AG09319 (cell line): ENCODE results near the gene SLAIN2.

ENCODE experiments used
- DNase-seq: peaks from one replicate; pipeline ENCODE4 v3.0.0-alpha.2; 2010; ENCODE audit warnings: low read depth; ENCODE audit errors: extremely low read depth
- TF ChIP-seq, protein P1 (sequence below): IDR thresholded peaks from 2 replicates; pipeline ENCODE4 v1.5.1; 2011; ENCODE audit warnings: low read depth, mild to moderate bottlenecking, inconsistent platforms, low read length, moderate library complexity

The SLAIN2 gene

GRCh38 chr4:48409203-48409602, 67.9 kb downstream of the SLAIN2 start:
- DNase-seq = no peak
- TF ChIP-seq, protein P1, sequence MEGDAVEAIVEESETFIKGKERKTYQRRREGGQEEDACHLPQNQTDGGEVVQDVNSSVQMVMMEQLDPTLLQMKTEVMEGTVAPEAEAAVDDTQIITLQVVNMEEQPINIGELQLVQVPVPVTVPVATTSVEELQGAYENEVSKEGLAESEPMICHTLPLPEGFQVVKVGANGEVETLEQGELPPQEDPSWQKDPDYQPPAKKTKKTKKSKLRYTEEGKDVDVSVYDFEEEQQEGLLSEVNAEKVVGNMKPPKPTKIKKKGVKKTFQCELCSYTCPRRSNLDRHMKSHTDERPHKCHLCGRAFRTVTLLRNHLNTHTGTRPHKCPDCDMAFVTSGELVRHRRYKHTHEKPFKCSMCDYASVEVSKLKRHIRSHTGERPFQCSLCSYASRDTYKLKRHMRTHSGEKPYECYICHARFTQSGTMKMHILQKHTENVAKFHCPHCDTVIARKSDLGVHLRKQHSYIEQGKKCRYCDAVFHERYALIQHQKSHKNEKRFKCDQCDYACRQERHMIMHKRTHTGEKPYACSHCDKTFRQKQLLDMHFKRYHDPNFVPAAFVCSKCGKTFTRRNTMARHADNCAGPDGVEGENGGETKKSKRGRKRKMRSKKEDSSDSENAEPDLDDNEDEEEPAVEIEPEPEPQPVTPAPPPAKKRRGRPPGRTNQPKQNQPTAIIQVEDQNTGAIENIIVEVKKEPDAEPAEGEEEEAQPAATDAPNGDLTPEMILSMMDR = no peak

DNA sequence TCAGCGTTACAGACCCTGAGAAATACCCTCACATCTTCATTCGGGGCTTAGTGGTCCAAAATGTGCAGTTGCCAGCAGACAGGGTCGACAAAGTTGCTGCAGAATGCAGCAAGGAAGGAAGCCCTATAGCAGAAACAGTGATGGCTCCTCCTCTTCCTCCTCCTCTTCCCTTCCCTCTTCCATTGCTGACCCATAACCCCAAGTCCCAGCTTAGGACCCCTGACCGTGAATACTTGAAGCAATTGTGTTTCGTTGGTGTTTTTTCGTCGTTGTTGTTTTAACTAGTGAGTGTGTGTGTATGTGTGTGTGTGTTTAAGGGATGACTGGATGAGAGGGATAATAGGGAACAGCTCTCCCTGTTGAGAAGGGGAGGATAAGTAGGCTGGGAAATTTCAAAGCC, 69.5 kb downstream of the SLAIN2 start:
- TF ChIP-seq, protein P1 = no peak
- DNase-seq = no peak

DNA sequence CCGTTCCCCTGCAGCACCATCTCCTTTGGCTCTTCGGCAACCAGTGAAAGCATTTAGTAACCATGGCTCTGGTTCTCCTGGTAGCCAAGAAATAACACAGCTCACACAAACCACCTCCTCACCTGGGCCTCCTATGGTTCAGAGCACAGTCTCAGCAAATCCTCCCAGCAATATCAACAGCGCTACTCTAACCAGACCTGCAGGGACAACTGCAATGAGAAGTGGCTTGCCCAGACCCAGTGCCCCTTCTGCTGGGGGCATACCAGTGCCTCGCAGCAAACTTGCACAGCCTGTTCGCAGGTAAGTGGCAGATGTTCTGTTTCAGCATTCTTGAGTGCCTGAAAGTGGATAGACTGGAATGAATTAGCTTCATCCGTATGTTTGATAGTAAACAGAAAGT, 78.8 kb downstream of the SLAIN2 start:
- TF ChIP-seq, protein P1 = no peak
- DNase-seq = no peak

DNA sequence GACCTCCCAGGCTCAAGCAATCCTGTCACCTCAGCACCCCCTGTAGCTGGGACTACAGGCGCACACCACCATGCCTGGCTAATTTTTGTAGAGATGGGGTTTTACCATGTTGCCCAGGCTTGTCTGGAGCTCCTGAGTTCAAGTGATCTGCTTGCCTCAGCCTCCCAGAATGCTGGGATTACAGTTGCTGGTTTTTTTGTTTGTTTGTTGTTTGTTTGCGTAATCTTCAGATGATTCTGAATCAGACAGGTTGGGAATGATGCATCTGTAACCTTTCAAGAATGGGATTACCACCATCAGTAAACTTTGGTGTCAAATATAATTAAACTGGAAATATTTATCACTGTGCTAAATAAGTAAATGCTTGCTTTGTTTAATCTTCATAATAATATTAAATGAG, 79.8 kb downstream of the SLAIN2 start:
- TF ChIP-seq, protein P1 = no peak
- no peak for DNase-seq

DNA sequence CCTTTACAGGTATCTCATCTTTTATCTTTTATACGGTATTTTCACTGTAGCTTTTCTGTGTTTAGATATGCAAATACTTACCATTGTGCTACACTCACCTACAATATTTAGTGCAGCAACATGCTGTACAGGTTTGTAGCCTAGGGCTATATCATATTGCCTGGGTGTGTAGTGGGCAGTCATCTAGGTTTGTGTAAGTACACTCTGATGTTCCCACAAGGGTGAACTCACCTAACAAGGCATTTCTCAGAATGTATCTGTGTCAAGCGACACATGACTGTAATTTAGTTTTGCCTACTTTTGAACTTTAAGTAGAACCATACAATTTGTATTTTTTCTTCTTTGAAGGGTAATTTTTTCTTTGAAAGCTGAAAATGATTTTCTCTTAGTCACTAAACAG, 87.6 kb downstream of the SLAIN2 start:
- no peak for DNase-seq

GRCh38 chr4:48429709-48430474, 88.6 kb downstream of the SLAIN2 start:
- DNase-seq = no peak
- TF ChIP-seq, protein P1 = no peak

More for the DNA sequence above, 87.6 kb downstream of the SLAIN2 start:
- TF ChIP-seq, protein P1 = no peak

DNA sequence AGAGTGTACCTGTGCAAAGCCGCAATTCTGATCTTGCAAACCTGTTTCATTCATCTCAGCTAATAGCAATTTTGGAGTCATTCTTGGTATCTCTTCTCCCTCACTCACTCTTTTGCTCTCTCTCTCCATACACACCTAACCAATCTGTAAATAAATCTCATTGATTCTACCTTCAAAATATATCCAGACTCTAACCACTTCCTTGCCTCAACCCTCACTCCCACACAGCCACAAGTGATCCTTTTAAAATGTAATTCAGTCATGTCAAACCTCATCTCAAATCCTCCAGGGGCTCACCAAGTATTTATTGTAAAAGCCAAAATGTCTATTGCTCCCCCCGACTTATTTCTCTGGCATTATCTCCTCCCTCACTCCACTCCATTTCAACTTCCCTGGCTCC, 90.1 kb downstream of the SLAIN2 start:
- TF ChIP-seq, protein P1 = no peak

More for the DNA sequence above, 90.1 kb downstream of the SLAIN2 start:
- no peak for DNase-seq
